Lung microvascular endothelial cell (primary cell): ENCODE results near the gene BAHCC1. TPM values are rescaled to one million over a fixed set of nuclear protein-coding genes. Genes with fewer than 3 reads are reported as not detected.

Experiments
- DNase-seq, 2 donors: peaks; one replicate each; pipeline versions ENCODE4 v3.0.0 to v3.0.0-alpha.2; 2010; ENCODE audit warnings: low read depth in 2 of 2
- total RNA-seq: library from RNA; depleted of rRNA; stranded (reverse); fragments of >200 nt; gene quantifications from 2 replicates; pipeline ENCODE4 v1.2.1, GENCODE V29; 2014

The BAHCC1 gene
- total RNA-seq, 1 donor from 2014 or later, result 2.6 TPM

- DNase-seq, result no peak
Measured at GRCh38 chr17:81491761-81492160, 96.5 kb downstream of the BAHCC1 start.

GRCh38 chr17:81492202-81492601 is 96.9 kb downstream of the BAHCC1 start:
- no peak for DNase-seq

- DNase-seq, result no peak
Measured at GRCh38 chr17:81492706-81493105, 97.4 kb downstream of the BAHCC1 start.

GRCh38 chr17:81493198-81494038 is 98.2 kb downstream of the BAHCC1 start:
- no peak for DNase-seq

GRCh38 chr17:81494626-81495377 is 99.5 kb downstream of the BAHCC1 start:
- no peak for DNase-seq

- DNase-seq, result no peak
Measured at GRCh38 chr17:81498953-81499600, 103.8 kb downstream of the BAHCC1 start.

- no peak for DNase-seq
Measured at GRCh38 chr17:81499601-81499970, 104.3 kb downstream of the BAHCC1 start.

- no peak for DNase-seq
Measured at GRCh38 chr17:81500047-81500446, 104.8 kb downstream of the BAHCC1 start.

- no peak for DNase-seq
Measured at GRCh38 chr17:81502471-81503017, 107.3 kb downstream of the BAHCC1 start.

GRCh38 chr17:81503619-81504018 is 108.4 kb downstream of the BAHCC1 start:
- no peak for DNase-seq

- DNase-seq, result peak; percentile 41 to 74
Measured at GRCh38 chr17:81508639-81509206, 113.5 kb downstream of the BAHCC1 start.

GRCh38 chr17:81509207-81509971 is 114.1 kb downstream of the BAHCC1 start:
- DNase-seq, result peak in 1 of 2 donors; percentile 39

- DNase-seq, result no peak
Measured at GRCh38 chr17:81509972-81510784, 114.9 kb downstream of the BAHCC1 start.

- DNase-seq, result peak; percentile 48 to 55
Measured at GRCh38 chr17:81510785-81511553, 115.7 kb downstream of the BAHCC1 start.

GRCh38 chr17:81511554-81511803 is 116.2 kb downstream of the BAHCC1 start:
- peak in 1 of 2 donors; percentile 43 for DNase-seq

GRCh38 chr17:81511804-81512561 is 116.7 kb downstream of the BAHCC1 start:
- DNase-seq, result no peak

GRCh38 chr17:81512562-81513371 is 117.5 kb downstream of the BAHCC1 start, which contains the start of gene ACTG1:
Gene ACTG1, minus strand, starts transcription at chr17:81512799. Its CDS starts 445 bp downstream, at chr17:81512354.
- DNase-seq, result peak; percentile 94 to 96

- DNase-seq, result peak; percentile 62 to 71
Measured at GRCh38 chr17:81513372-81513752, 118.1 kb downstream of the BAHCC1 start.
